GM13976 (cell line): ENCODE data around the gene RAD51B.

Experiments
- DNase-seq: peaks from one replicate; pipeline ENCODE4 v3.0.0; 2012; ENCODE audit warnings: low spot score
- CTCF ChIP-seq: IDR thresholded peaks from 2 replicates; pipeline ENCODE4 v1.5.1; 2012; ENCODE audit warnings: borderline replicate concordance, mild to moderate bottlenecking; ENCODE audit not compliant: insufficient read depth; ENCODE audit errors: extremely low read depth, missing control alignments, control extremely low read depth
- in situ Hi-C: fragments of 300-500 bp; cut with MboI; formaldehyde crosslinking; loops from one replicate; pipeline ENCODE4 v1.12.0; 2022; ENCODE audit warnings: low sequenced_read_pairs, mixed read lengths, inconsistent platforms; ENCODE audit not compliant: unreplicated experiment

Gene RAD51B

DNA sequence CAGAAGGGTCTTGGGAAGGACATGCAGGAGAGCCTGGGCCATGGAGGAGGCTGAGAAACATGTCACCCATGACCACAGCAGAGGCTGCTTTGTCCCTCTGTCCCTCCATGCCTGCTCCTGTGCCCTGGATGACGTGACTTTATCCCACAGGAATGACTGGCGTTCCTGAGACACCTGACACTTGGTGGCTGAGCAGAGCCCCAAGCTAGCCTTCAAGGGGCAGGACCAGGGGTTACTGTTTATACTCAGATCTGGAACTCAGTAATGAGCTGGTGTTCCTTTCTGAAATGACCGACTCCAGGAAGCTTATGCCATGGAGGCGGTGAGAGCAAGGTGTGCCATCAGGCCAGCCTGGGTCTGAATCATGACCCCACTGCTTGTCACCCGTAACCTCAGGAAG, 929.1 kb downstream of the RAD51B start:
- no peak for DNase-seq
- TF ChIP-seq CTCF = no peak
- in situ Hi-C loops = no loop called here

GRCh38 chr14:68749487-68750475, 930.2 kb downstream of the RAD51B start:
- no peak for DNase-seq
- in situ Hi-C loops = no loop called here
- no peak for TF ChIP-seq CTCF

DNA sequence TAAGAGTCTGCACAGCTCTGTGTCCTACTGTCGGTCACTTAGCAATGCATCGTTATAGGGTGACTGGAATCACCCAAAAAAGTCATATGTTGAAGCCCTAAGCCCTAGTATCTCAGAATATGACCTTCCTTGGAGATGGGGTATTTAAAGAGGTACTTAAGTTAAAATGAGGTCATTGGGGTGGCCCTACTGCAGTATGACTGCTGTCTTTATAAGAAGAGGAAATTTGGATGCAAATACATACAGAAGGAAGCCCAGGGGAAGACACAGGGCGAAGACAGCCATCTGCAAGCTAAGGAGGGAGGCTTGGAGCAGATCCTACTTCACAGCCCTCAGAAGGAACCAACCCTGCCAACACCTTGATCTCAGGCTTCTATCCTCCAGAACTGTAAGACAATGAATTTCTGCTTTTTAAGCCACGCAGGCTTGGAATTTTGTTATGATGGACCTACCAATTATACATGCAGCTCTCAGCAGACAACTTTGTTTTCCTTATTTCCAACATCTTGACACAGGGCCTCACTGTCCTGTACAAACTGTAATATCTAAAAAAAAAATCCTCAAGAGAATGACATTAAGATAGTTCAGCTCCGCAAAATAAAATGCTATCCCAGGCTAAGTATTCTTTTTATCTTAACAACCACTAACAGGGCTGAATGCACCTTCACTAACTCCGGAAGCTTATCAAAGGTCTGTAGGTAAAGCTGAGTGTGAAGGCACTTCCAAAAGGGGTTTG, 932.9 kb downstream of the RAD51B start:
- no peak for TF ChIP-seq CTCF
- DNase-seq = no peak
- in situ Hi-C loops = no loop called here

- in situ Hi-C loops = no loop called here
- TF ChIP-seq CTCF = no peak
These were observed 934.1 kb downstream of the RAD51B start for GRCh38 chr14:68753690-68754089.

DNA sequence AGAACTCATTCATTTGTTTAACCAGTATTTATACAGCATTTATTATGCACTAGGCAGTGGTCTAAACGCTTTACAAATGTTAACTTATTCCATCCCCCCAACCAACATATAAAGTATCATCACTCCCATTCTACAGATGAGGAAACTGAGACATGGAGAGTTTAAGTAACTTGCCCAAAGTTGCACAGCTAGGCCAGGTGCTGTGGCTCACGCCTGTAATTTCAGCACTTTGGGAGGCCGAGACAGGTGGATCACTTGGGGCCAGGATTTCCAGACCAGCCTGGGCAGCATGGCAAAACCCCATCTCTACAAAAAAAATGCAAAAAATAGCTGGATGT, 935.4 kb downstream of the RAD51B start:
- in situ Hi-C loops = no loop called here
- no peak for DNase-seq
- TF ChIP-seq CTCF = no peak

More at GRCh38 chr14:68753690-68754089, 934.1 kb downstream of the RAD51B start:
- no peak for DNase-seq

GRCh38 chr14:68756000-68756481, 936.5 kb downstream of the RAD51B start:
- no peak for TF ChIP-seq CTCF
- no peak for DNase-seq
- in situ Hi-C loops = no loop called here
